Smooth muscle cell (in vitro differentiated cells): ENCODE measurements around the gene INKA2. TPM values are rescaled to one million over a fixed set of nuclear protein-coding genes. Genes with fewer than 3 reads are reported as not detected.

Experiments used
- DNase-seq: peaks from one replicate; lab custom pipeline; 2025; ENCODE audit not compliant: unreplicated experiment; lab: John Stamatoyannopoulos, UW
- H2AFZ ChIP-seq: fragments of 200-600 bp; sonication (generic); 2 replicates; pipeline ENCODE4 v1.6.0; 2016; ENCODE audit warnings: antibody characterized with exemption, low read depth, mild to moderate bottlenecking
- H3F3A ChIP-seq: fragments of 200-600 bp; sonication (generic); 2 replicates; pipeline ENCODE4 v1.6.0; 2017; ENCODE audit warnings: antibody characterized with exemption, low read depth
- H3K27ac ChIP-seq: fragments of 200-600 bp; sonication (generic); 2 replicates; pipeline ENCODE4 v1.5.1; 2016; ENCODE audit warnings: low read depth, mild to moderate bottlenecking
- H3K27me3 ChIP-seq: fragments of 200-600 bp; sonication (generic); 2 replicates; pipeline ENCODE4 v1.6.1; 2016; ENCODE audit warnings: low read depth, mild to moderate bottlenecking
- H3K36me3 ChIP-seq: fragments of 200-600 bp; sonication (generic); 2 replicates; pipeline ENCODE4 v1.5.1; 2016; ENCODE audit warnings: low read depth
- H3K4me1 ChIP-seq: fragments of 200-600 bp; sonication (generic); 2 replicates; pipeline ENCODE4 v1.5.1; 2016; ENCODE audit warnings: low read depth
- H3K4me2 ChIP-seq: fragments of 200-600 bp; sonication (generic); 2 replicates; pipeline ENCODE4 v1.6.0; 2016; ENCODE audit warnings: mild to moderate bottlenecking
- H3K4me3 ChIP-seq: fragments of 200-600 bp; sonication (generic); 2 replicates; pipeline ENCODE4 v1.5.1; 2016; ENCODE audit warnings: mild to moderate bottlenecking
- H3K79me2 ChIP-seq: fragments of 200-600 bp; sonication (generic); 2 replicates; pipeline ENCODE4 v1.6.0; 2016; ENCODE audit warnings: low read depth, mild to moderate bottlenecking
- H3K9ac ChIP-seq: fragments of 200-600 bp; sonication (generic); 2 replicates; pipeline ENCODE4 v1.6.0; 2016; ENCODE audit warnings: low read depth
- H3K9me3 ChIP-seq: fragments of 200-600 bp; sonication (generic); replicated peaks from 2 replicates; pipeline ENCODE4 v1.5.1; 2016; ENCODE audit warnings: low read depth
- H4K20me1 ChIP-seq: fragments of 200-600 bp; sonication (generic); 2 replicates; pipeline ENCODE4 v1.6.0; 2016; ENCODE audit warnings: low read depth
- CTCF ChIP-seq: fragments of 200-600 bp; sonication (generic); IDR thresholded peaks from 2 replicates; pipeline ENCODE4 v1.5.1; 2017; ENCODE audit warnings: borderline replicate concordance, mild to moderate bottlenecking, antibody characterized with exemption; ENCODE audit not compliant: insufficient read depth, poor library complexity, severe bottlenecking
- WGBS: methylation state at CpG from one replicate; pipeline ENCODE4 v1.1.7; 2016; ENCODE audit warnings: low lambda C conversion rate; 5-methylcytosine and 5-hydroxymethylcytosine counted together
- polyA plus RNA-seq: library from polyadenylated mRNA; unstranded; fragments of >200 nt; fragmentation: Nextera tagmentation; extraction: Ambion mirVana; gene quantifications from 2 replicates; pipeline ENCODE4 v1.2.1, GENCODE V29; 2016
- small RNA-seq: library from RNA; depleted of rRNA; stranded (forward); fragments of <200 nt; gene quantifications from one replicate; pipeline ENCODE3, GENCODE V24; 2014
- total RNA-seq: library from RNA; depleted of rRNA; stranded (reverse); fragments of >200 nt; gene quantifications from 2 replicates; pipeline ENCODE4 v1.2.3, GENCODE V29; 2014

The INKA2 gene
- total and polyA plus RNA-seq, 2 experiments from 2014 or later, result 1.8 TPM; not detected in 1

GRCh38 chr1:111695801-111696200 lies 43.4 kb downstream of the INKA2 start:
- no peak overlapping the region for H3K4me2 ChIP-seq
- H3K4me3 ChIP-seq, result no peak overlapping the region
- H3K27me3 ChIP-seq, result no peaks in the 10 kb centered on the region
- H2AFZ ChIP-seq, result no peak overlapping the region
- TF ChIP-seq CTCF, result no peak
- H3K36me3 ChIP-seq, result peaks cover 15% of the 10 kb centered on the region
- H3K9me3 ChIP-seq, result no peaks in the 10 kb centered on the region
- H3K9ac ChIP-seq, result no peak overlapping the region
- WGBS, result 88% methylated on average over 1 of the region's 1 CpG
- no peaks in the 10 kb centered on the region for H3K4me1 ChIP-seq
- no peak overlapping the region for H3K27ac ChIP-seq
- H3K79me2 ChIP-seq, result peaks cover 20% of the 10 kb centered on the region
- H3F3A ChIP-seq, result no peaks in the 10 kb centered on the region
- peaks cover 44% of the 10 kb centered on the region for H4K20me1 ChIP-seq
- DNase-seq, result no peak

- Histone ChIP-seq H4K20me1 (peaks cover 68% of the 10 kb centered on the region), H3K4me1 (no peaks in the 10 kb centered on the region), H3K9ac (no peak overlapping the region), H3K27me3 (no peaks in the 10 kb centered on the region), H3K27ac (no peak overlapping the region), H3K9me3 (no peaks in the 10 kb centered on the region), H3K36me3 (peaks cover 5% of the 10 kb centered on the region), H3K4me2 (no peak overlapping the region), H3K79me2 (peaks cover 32% of the 10 kb centered on the region), H3F3A (no peaks in the 10 kb centered on the region), H2AFZ (no peak overlapping the region), H3K4me3 (no peak overlapping the region)
- no peak for DNase-seq
- no peak for TF ChIP-seq CTCF
- WGBS, result 100% methylated on average over 1 of the region's 1 CpG
Measured at GRCh38 chr1:111691886-111692285, 47.3 kb downstream of the INKA2 start.

GRCh38 chr1:111690306-111690617 lies 48.9 kb downstream of the INKA2 start:
- Histone ChIP-seq H3K9ac (no peak overlapping the region), H3K9me3 (no peaks in the 10 kb centered on the region), H2AFZ (no peak overlapping the region), H3K79me2 (peaks cover 41% of the 10 kb centered on the region), H3F3A (no peaks in the 10 kb centered on the region), H3K4me2 (peak overlapping the region; percentile 34), H4K20me1 (peaks cover 64% of the 10 kb centered on the region), H3K36me3 (peaks cover 1% of the 10 kb centered on the region), H3K4me1 (no peaks in the 10 kb centered on the region), H3K27me3 (no peaks in the 10 kb centered on the region), H3K27ac (peak overlapping the region; percentile 19), H3K4me3 (no peak overlapping the region)
- no peak for TF ChIP-seq CTCF
- no peak for DNase-seq

Small RNAs within 50 kb of the gene (small RNA-seq; reads per million reads assigned to genes)
- gene INKA2, result 3.4 reads per million, percentile 55 among the genes with 10 or more reads in this experiment

Other genes with a start within 250 kb of the INKA2 start
- not detected in 2 replicates for gene ADORA3, start 235.8 kb downstream of the INKA2 start, total RNA-seq
- gene ADORA3, start 235.8 kb downstream of the INKA2 start, polyA plus RNA-seq, result 0.14 TPM in 1 of 2 replicates, not detected in the other
- not detected in 2 replicates for gene TMIGD3, start 235.8 kb downstream of the INKA2 start, total RNA-seq
- not detected in 2 replicates for gene TMIGD3, start 235.8 kb downstream of the INKA2 start, polyA plus RNA-seq
- gene RAP1A, start 119.6 kb downstream of the INKA2 start, total RNA-seq, result 49.4 and 64.9 TPM in 2 replicates
- gene RAP1A, start 119.6 kb downstream of the INKA2 start, polyA plus RNA-seq, result 36.8 and 39.8 TPM in 2 replicates
- gene DDX20, start 16.5 kb upstream of the INKA2 start, total RNA-seq, result 17.1 and 20.0 TPM in 2 replicates
- gene DDX20, start 16.5 kb upstream of the INKA2 start, polyA plus RNA-seq, result 5.9 and 8.8 TPM in 2 replicates